Nucleus accumbens (tissue), 56 donors: ENCODE data around the gene RBM33.

Experiments
- DNase-seq, 56 donors: peaks; one replicate each; lab custom pipeline; 2025; lab: John Stamatoyannopoulos, UW

RBM33 gene

GRCh38 chr7:155741082-155741481 lies 96.6 kb downstream of the RBM33 start:
- no peak for DNase-seq

- peak in 3 of 56 donors; percentile 28 to 38 (median 28) for DNase-seq
Observed at GRCh38 chr7:155741805-155742204, 97.3 kb downstream of the RBM33 start.

- no peak for DNase-seq
Observed at GRCh38 chr7:155743177-155743576, 98.7 kb downstream of the RBM33 start.

GRCh38 chr7:155744971-155745683 lies 100.7 kb downstream of the RBM33 start:
- DNase-seq, result no peak

- DNase-seq, result no peak
Observed at GRCh38 chr7:155745737-155746136, 101.3 kb downstream of the RBM33 start.

- no peak for DNase-seq
Observed at GRCh38 chr7:155746188-155746587, 101.7 kb downstream of the RBM33 start.

GRCh38 chr7:155747209-155747608 lies 102.7 kb downstream of the RBM33 start:
- no peak for DNase-seq

GRCh38 chr7:155749578-155749977 lies 105.1 kb downstream of the RBM33 start:
- DNase-seq, result no peak

GRCh38 chr7:155750255-155751125 lies 106.0 kb downstream of the RBM33 start:
- no peak for DNase-seq

GRCh38 chr7:155751409-155751808 lies 106.9 kb downstream of the RBM33 start:
- DNase-seq, result no peak

- no peak for DNase-seq
Observed at GRCh38 chr7:155752756-155753445, 108.4 kb downstream of the RBM33 start.

GRCh38 chr7:155753446-155753965 lies 109.0 kb downstream of the RBM33 start:
- DNase-seq, result no peak

- peak in 2 of 56 donors; percentile 22 to 24 for DNase-seq
Observed at GRCh38 chr7:155754165-155754564, 109.7 kb downstream of the RBM33 start.

GRCh38 chr7:155755026-155755425 lies 110.6 kb downstream of the RBM33 start:
- no peak for DNase-seq

GRCh38 chr7:155756322-155756721 lies 111.9 kb downstream of the RBM33 start:
- no peak for DNase-seq

- DNase-seq, result peak in 15 of 56 donors; percentile 9 to 64 (median 37)
Observed at GRCh38 chr7:155758348-155758747, 113.9 kb downstream of the RBM33 start.

- no peak for DNase-seq
Observed at GRCh38 chr7:155759740-155760430, 115.4 kb downstream of the RBM33 start.

GRCh38 chr7:155761162-155761561 lies 116.7 kb downstream of the RBM33 start:
- no peak for DNase-seq

- no peak for DNase-seq
Observed at GRCh38 chr7:155762036-155762435, 117.6 kb downstream of the RBM33 start.

GRCh38 chr7:155762655-155763054 lies 118.2 kb downstream of the RBM33 start:
- DNase-seq, result no peak
